Prostate gland (tissue), 2 donors: ENCODE results near the gene UGT1A8. TPM values are rescaled to one million over a fixed set of nuclear protein-coding genes. Genes with fewer than 3 reads are reported as not detected.
A peak's percentile ranks its signal among the peaks of the same experiment; 100 is the strongest.

Source experiments
- DNase-seq: peaks from one replicate; pipeline ENCODE4 v3.0.0-alpha.2; 2019; ENCODE audit warnings: low spot score
- H3K27ac ChIP-seq, 2 donors: fragments of 200-600 bp; sonication (generic); 2 replicates each; pipeline ENCODE4 v1.5.1; 2017 to 2019
- H3K27me3 ChIP-seq: fragments of 200-600 bp; sonication (generic); replicated peaks from 2 replicates; pipeline ENCODE4 v1.5.1; 2019; ENCODE audit not compliant: insufficient read depth
- H3K36me3 ChIP-seq, 2 donors: fragments of 200-600 bp; sonication (generic); 1 replicate in 1 of 2; 2 replicates in 1 of 2; pipeline versions ENCODE4 v1.5.1 to v1.8.1; 2017 to 2019
- H3K4me1 ChIP-seq: fragments of 200-600 bp; sonication (generic); replicated peaks from 2 replicates; pipeline ENCODE4 v1.5.1; 2019
- H3K4me3 ChIP-seq, 2 donors: fragments of 200-600 bp; sonication (generic); 2 replicates each; pipeline ENCODE4 v1.5.1; 2017 to 2019
- H3K9me3 ChIP-seq: fragments of 200-600 bp; sonication (generic); 2 replicates; pipeline ENCODE4 v1.5.1; 2017
- CTCF ChIP-seq, 4 experiments: fragments of 200-600 bp in 2 of 4; fragments of 450-650 bp in 2 of 4; sonication (generic) in 2 of 4; IDR thresholded peaks; 1 replicate in 3 of 4; 2 replicates in 1 of 4; pipeline ENCODE4 v1.5.1; 2016 to 2019; ENCODE audit warnings: antibody characterized with exemption in 4 of 4, mild to moderate bottlenecking in 2 of 4, moderate library complexity in 2 of 4
- POLR2A ChIP-seq: fragments of 450-650 bp; IDR thresholded peaks from one replicate; pipeline ENCODE4 v1.6.1; 2016; ENCODE audit warnings: antibody characterized with exemption, mild to moderate bottlenecking
- POLR2AphosphoS5 ChIP-seq: sonication (generic); formaldehyde crosslinking; IDR thresholded peaks from one replicate; pipeline ENCODE4 v1.6.1; 2017; ENCODE audit warnings: antibody characterized with exemption
- WGBS: methylation state at CpG from one replicate; pipeline ENCODE4 v1.1.5; 2018; 5-methylcytosine and 5-hydroxymethylcytosine counted together
- intact Hi-C: fragments of 100-400 bp; cut with DNase I; formaldehyde crosslinking; loops from one replicate; pipeline ENCODE4 v1.14.2; 2022
- total RNA-seq, 2 donors: library from RNA; depleted of rRNA; stranded (reverse); fragments of >200 nt; gene quantifications; one replicate each; pipeline ENCODE4 v1.1.0, GENCODE V29; 2016

UGT1A8 gene
- total RNA-seq, 2 donors from 2014 or later: not detected

GRCh38 chr2:233688341-233688740, 70.9 kb downstream of the UGT1A8 start:
- H3K27me3 ChIP-seq: no peaks in the 10 kb centered on the region
- DNase-seq: no peak
- 86% methylated on average over 5 of the region's 5 CpGs for WGBS
- H3K9me3 ChIP-seq: no peaks in the 10 kb centered on the region
- H3K4me1 ChIP-seq: no peaks in the 10 kb centered on the region
- intact Hi-C loops: no loop called here
- H3K4me3 ChIP-seq: no peak overlapping the region
- TF ChIP-seq POLR2A (no peak), POLR2AphosphoS5 (no peak), CTCF (IDR thresholded peaks at IDR 0.05) (no peak)
- H3K27ac ChIP-seq: no peak overlapping the region
- H3K36me3 ChIP-seq: no peaks in the 10 kb centered on the region

DNA sequence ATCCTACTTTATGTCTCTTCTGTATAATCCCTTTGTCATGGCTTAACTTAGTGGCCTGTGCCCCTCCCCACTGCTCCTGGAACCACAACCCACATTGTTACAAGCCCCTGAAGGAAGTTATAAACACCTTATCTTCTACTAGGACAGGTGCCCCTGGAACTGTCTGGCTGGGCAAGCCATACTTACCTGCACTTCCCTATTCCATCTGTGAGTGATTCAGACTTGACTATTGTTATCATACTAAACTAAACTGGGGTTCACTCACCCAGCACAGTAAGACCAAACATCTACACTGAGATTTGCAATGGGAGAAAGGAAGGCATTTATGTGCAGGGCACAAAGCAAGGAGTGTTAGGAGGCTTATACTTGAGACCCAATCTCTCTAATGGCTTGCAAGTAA, 71.6 kb downstream of the UGT1A8 start:
- no peak overlapping the region for H3K27ac ChIP-seq
- no peaks in the 10 kb centered on the region for H3K36me3 ChIP-seq
- intact Hi-C loops: no loop called here

DNA sequence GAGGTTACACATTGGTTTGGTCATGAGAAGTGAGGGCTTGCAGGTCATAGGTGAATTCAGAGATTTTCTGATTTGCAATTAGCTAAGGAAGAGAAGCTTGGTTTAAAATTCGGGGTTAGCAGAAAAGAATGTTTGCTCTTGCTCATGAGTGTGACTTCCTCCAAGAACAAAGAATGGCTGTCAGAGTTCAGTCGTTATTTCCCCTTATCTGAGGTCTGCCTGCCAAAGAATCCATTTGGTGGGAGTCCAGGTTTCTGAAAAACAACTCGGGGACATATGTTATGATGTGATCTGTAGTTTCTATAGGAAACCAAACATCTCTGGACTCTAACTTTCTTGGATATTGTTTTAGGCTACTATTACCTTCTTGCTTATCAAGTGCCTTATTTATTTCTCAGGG, 72.1 kb downstream of the UGT1A8 start:
- 6% methylated on average over 3 of the region's 3 CpGs for WGBS
- Histone ChIP-seq H3K27ac (no peak overlapping the region), H3K9me3 (no peaks in the 10 kb centered on the region), H3K27me3 (no peaks in the 10 kb centered on the region), H3K36me3 (no peaks in the 10 kb centered on the region), H3K4me3 (no peak overlapping the region), H3K4me1 (no peaks in the 10 kb centered on the region)
- intact Hi-C loops: no loop called here
- no peak for DNase-seq
- TF ChIP-seq POLR2A: no peak
- no peak for TF ChIP-seq POLR2AphosphoS5
- TF ChIP-seq CTCF (IDR thresholded peaks at IDR 0.05): no peak

More for the DNA sequence above, 71.6 kb downstream of the UGT1A8 start:
- Histone ChIP-seq H3K27me3 (no peaks in the 10 kb centered on the region), H3K4me1 (no peaks in the 10 kb centered on the region), H3K9me3 (no peaks in the 10 kb centered on the region), H3K4me3 (no peak overlapping the region)
- no peak for TF ChIP-seq POLR2AphosphoS5
- TF ChIP-seq POLR2A: no peak
- DNase-seq: no peak

GRCh38 chr2:233690444-233690843, 73.0 kb downstream of the UGT1A8 start:
- 31% methylated on average over 4 of the region's 4 CpGs for WGBS
- DNase-seq: no peak
- H3K36me3 ChIP-seq: no peaks in the 10 kb centered on the region

GRCh38 chr2:233691443-233692433, 74.3 kb downstream of the UGT1A8 start:
- intact Hi-C loops: no loop called here
- H3K4me3 ChIP-seq: no peak overlapping the region
- DNase-seq: peak; percentile 80
- 52% methylated on average over 11 of the region's 11 CpGs for WGBS
- H3K27me3 ChIP-seq: no peaks in the 10 kb centered on the region
- no peaks in the 10 kb centered on the region for H3K9me3 ChIP-seq
- H3K4me1 ChIP-seq: no peaks in the 10 kb centered on the region
- no peaks in the 10 kb centered on the region for H3K36me3 ChIP-seq
- H3K27ac ChIP-seq: no peak overlapping the region
- TF ChIP-seq POLR2AphosphoS5 (peak; percentile 71), POLR2A (peak; percentile 60), CTCF (IDR thresholded peaks at IDR 0.05) (no peak)

More at GRCh38 chr2:233690444-233690843, 73.0 kb downstream of the UGT1A8 start:
- Histone ChIP-seq H3K4me3 (no peak overlapping the region), H3K27ac (no peak overlapping the region), H3K27me3 (no peaks in the 10 kb centered on the region), H3K9me3 (no peaks in the 10 kb centered on the region), H3K4me1 (no peaks in the 10 kb centered on the region)
- no peak for TF ChIP-seq CTCF (IDR thresholded peaks at IDR 0.05)
- TF ChIP-seq POLR2A: no peak
- no peak for TF ChIP-seq POLR2AphosphoS5
- intact Hi-C loops: no loop called here
